ENCODE measurements around the gene RNF225.
"Not testable (repeated sequence)": the region's sequence is repeated elsewhere in the genome, so short reads cannot be mapped to it uniquely, and the experiment has no call there.

Gene RNF225

DNA sequence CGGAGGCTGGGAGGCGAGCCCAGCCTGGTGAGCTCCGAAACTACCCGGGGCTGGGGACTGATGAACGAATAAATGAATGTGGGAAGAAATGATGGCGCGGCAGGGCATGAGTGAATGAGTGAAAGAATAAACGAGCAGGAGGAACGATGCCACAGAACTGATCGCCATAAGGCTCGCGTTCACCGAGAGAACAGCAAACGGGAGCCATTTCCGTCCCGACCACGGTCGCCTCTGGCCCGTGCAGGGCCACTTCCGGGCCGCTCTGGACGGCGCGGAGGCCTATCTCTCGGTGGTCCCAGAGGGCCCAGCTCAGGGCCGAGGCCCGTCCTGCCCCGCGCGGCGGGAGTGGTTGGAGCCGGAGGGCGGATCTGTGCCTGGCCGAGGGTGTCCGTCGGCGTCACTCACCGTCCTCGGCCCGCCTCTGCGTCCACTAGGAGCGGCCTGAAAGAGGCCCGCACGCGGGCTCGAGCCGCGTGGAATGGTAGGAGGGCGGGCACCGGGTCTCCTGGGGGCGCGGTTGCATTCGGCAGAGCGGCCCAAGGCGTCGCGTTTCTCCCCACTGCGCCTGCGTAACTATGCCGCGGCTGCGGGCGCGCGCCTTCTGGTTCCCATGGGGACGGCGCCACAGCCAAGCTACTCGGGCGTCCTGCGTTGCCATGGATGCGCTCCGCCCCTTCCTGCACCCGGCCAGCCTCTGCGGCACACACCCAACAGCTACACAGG is 33.0 kb upstream of the RNF225 start, which contains the start of gene ZNF497:
ZNF497 (minus strand) TSS at position 480 of the 723 bp plus-strand sequence. CDS start 5,116 bp downstream, outside the sequence.
- peak; percentile 99 for DNase-seq

- DNase-seq = no peak
Observed at GRCh38 chr19:58364146-58364545, 31.3 kb upstream of the RNF225 start.

DNA sequence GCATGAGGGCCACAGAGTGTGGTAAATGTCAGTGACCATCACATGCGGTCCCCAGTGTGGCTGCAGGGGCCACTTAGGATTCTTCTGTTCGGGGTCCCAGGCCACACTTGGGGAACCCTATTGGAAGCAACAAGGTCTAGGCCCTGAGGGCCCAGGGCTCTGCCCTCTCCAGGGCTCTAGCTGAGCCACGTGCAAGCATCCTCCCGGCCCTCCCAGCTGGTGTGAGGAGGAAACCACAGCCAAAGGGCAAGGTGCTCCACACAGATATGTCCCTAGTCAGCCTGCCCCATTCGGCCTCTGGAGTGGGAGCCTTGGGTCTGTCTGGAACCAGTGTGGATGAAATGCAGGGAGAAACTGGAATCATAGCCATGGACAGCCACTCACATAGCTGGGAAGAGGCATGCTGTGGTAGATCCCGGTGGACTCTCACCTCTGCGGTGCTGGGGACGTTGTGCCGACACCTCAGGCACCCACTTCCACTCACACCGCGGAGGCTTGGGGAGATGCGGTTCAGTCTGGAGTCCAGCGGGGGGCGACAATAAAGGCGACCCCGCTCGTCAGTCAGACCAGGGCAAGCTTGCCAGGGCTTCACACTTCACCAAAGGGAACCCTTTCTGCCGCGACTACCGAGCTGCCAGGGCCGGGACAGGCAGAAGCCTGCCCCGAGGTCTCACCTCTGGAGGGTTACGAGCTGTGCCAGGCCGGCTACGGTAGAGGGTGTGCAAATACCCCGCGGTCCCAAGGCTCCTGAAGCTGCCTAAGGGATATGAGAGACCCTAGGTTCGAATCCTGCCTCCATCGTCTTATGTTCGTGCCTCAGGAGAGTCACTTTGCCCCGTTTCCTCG is 28.6 kb upstream of the RNF225 start:
- DNase-seq = no peak

DNA sequence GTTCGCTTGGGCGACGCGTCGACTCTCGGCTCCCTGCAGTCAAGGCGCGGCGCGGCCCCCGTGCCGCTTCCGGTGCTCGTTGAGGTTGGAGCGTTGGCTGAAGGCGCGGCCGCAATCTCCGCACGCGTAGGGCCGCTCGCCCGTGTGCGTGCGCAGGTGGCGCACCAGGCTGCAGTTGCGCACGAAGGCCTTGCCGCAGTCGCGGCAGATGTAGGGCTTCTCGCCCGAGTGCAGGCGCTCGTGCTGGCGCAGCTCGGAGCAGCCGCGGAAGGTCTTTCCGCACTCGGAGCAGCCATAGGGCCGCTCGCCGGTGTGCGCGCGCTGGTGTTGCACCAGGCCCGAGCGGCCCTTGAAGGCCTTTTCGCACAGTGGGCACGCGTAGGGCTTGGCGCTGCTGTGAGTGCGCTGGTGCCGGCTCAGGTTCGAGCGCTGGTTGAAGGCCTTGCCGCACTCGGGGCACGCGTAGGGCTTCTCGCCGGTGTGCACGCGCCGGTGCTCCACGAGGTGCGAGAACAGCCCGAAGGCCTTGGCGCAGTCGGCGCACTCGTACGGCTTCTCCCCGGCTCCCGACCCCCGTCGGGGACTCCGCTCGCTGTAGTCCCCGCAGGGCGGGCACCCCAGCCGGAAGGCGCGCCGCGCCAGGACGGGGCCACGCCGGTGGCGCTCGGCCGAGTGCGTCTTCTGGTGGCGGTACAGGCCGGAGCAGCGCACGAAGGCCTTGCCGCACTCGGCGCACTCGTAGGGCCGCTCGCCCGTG is 27.6 kb upstream of the RNF225 start:
- no peak for DNase-seq

GRCh38 chr19:58368561-58369360 is 26.7 kb upstream of the RNF225 start:
- DNase-seq = no peak

GRCh38 chr19:58372311-58373133 is 22.9 kb upstream of the RNF225 start:
- no peak for DNase-seq

DNA sequence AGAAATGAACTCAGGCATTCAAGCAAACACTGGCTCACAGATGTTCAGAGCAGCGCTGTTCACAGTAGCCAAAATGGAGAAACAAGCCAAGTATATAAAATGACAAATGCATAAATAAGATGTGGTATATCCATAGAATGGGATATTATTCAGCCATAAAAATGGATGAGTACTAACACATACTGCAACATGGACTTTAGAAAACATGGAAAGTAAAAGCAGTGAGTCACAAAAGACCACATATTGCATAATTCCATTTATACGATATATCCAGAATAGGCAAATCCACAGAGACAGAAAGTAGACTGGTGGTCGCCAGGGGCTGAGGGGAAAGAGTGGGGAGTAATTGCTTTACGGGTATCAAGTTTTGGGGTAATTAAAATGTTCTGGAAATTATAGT is 21.3 kb upstream of the RNF225 start:
- DNase-seq = no peak

GRCh38 chr19:58376724-58377123 is 18.7 kb upstream of the RNF225 start:
- DNase-seq = not testable (repeated sequence)

DNA sequence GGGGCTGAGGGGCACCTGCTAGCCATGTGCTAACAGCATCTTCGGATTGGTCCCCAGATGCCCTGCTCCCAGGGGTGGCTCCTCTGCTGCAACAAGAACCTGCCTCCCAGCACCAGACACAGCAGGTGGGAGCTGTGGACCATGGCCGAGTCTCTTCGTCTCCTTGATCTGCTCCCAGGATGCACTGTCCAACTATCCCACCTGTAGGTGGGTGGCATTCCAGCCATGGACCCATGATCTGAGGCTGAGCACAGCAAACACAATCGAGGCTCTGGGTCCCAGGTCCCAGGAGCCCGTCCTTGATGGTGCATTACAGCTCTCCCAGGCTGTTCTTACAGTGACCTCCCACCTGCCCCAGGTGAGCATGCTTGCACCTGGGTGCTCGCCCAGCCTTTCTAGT is 16.2 kb upstream of the RNF225 start:
- DNase-seq = no peak

GRCh38 chr19:58380037-58380661 is 15.3 kb upstream of the RNF225 start:
- no peak for DNase-seq

- peak; percentile 98 for DNase-seq
Observed at GRCh38 chr19:58380662-58381459, 14.6 kb upstream of the RNF225 start, which contains the start of gene ZNF837. TSS of gene ZNF837 (minus strand) at chr19:58381030. CDS start at chr19:58369332, 11,698 bp downstream.

GRCh38 chr19:58381460-58382212 is 13.8 kb upstream of the RNF225 start:
- no peak for DNase-seq

DNA sequence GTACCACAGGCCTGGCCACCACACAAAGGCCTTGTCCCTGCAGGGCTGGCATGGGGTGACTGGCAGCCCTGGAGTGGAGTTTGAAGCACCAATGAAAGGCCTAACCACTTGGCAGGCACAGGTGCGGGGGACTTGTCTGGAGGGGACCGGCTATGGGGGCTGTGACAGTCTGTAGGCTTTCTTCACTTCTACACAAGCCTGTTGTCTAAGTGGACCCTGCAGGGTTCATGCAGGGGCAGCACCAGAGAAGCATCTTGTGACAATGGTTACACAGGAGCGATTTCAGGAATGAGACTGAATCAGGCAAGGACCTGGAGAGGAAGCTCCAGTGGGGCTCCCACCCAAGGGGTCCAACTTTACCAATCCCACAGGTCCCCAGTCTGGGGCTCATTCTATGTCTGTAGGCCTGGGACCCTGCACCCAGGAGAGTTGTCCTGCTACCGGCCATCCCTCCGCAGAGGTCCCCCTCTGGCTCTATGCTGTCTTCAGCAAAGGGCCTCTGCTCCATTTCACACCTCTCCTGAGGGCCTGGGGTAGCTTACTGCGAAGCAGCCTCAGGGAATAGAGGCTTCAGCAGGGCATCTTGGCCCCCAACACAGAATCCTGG is 12.4 kb upstream of the RNF225 start:
- no peak for DNase-seq

DNA sequence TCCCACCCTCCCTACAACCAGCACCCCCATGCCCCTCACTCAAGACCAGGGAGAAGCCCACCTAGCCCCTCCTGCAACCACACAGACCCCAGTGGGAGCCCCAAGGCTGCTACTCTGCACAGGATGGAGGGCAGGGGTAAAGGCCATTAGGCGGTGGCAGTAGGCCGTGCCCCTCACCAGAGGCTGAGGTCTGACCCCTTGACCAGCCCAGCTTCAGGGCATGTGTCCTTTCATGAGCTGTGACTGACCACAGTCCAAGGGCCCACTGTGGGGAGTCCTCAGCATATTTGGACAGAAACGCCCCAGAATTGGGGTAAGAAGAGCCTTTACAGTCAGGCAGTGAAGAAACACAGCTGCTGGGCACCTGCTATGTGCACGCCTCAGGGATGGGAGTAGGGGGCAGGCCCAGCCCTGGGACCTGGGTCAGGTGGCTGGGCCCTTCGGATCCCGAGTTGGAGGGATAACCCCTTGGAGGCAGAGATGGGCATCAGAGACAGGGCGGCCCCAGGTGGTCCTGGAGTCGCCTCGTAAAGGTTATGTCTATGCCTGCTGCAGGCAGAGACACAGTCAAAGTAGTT is 10.1 kb upstream of the RNF225 start:
- DNase-seq = no peak

GRCh38 chr19:58385891-58386575 is 9.4 kb upstream of the RNF225 start:
- DNase-seq = peak; percentile 59

DNA sequence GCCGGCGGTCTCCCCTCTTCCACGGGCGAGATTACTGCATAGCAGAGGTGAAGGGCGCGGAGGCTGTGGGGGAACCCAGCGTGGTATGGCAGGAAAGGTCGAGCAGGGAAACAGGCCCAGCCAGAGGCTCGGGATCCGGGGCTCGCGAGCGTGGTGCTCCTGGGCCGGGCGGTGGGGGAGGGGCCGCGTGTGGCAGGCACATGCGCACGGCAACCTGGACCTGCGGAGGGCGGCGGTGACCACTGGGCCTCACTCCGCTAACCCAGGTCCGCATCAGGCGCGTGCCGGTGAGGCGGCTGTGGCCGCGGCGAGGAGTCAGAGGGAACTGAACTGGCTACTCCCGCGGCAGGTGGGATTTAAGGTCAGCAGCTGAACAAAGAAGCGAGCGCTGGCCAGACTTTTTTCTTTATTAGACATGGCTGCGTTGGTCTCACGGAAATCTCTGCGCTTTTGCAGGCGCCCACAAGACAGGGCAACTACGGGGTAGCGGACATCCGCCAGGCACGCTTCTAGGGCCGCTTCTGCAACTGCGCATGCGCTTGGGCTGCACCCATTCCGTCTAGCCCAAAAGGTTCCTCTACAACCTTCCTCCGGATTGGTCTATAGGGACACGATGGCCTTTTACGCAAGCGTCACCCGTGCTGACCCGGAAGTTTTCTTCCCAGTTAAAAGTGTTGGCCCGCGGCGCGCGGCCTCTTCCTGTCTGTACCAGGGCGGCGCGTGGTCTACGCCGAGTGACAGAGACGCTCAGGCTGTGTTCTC is 8.7 kb upstream of the RNF225 start, which contains the start of gene RPS5:
RPS5 (plus strand) TSS at position 694 of the 762 bp plus-strand sequence. CDS start 869 bp downstream, outside the sequence.
- DNase-seq = peak; percentile 95
